ENCODE measurements around the gene MGP. TPM values are rescaled to one million over a fixed set of nuclear protein-coding genes. Genes with fewer than 3 reads are reported as not detected.
A peak's percentile ranks its signal among the peaks of the same experiment; 100 is the strongest.

The MGP gene
- total and polyA plus RNA-seq, 2 experiments from 2014 or later, result 0.60 TPM; not detected in 1

DNA sequence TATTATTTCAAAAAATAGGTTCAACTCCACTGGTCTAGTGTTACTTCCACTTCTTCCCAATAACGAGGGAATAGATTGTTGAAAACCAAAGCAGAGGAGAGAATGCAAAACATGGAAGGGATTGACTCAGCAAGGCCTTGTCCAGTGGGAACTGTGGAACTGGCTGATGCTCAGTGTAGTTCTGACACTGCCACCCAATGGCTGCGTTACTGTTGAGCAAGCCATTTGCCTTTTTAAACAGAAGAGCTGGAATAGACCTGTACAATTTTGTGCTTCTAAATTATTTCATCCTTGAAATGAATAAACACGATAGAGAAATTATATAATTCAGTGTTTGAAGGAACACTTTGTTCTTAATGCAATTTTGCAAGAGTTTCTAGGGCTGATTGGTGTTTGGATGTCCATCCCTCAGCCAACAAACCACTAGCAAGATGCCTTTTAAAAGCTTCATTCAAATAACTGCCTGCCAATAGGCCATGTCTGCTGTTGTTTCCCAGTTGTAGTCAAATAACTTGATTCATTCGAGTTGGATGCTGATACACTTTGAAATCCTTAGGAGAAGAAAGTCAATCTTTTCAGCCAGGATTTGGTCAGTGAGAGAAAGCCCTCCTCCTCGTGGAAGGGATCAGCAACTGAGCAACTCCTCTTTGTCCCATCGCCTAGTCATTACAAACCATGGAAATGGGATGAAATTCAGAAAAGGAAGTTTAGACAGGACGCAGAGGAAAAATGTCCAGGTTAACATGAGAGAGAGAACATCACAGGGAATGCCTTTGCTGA is 7.3 kb upstream of the MGP start:
- DNase-seq (ENCODE audit: low spot score), result no peak

More for the DNA sequence above, 7.3 kb upstream of the MGP start:
- no peaks in the 10 kb centered on the region for H3K27me3 Mint-ChIP-seq (ENCODE audit: insufficient read depth, low read depth, poor library complexity)
- Histone ChIP-seq H3K4me2 (no peak overlapping the region), H4K20me1 (replicated peaks; ENCODE audit: insufficient read depth) (no peaks in the 10 kb centered on the region), H3K4me3 (no peak overlapping the region), H3K36me3 (ENCODE audit: insufficient read depth) (no peaks in the 10 kb centered on the region), H2AFZ (peak overlapping the region; percentile 79; the same call in 1 of the 2 replicates), H3K27me3 (ENCODE audit: insufficient read depth) (no peaks in the 10 kb centered on the region), H3K9me2 (ENCODE audit: insufficient read depth) (no peaks in the 10 kb centered on the region; the same call in 1 of the 2 replicates), H3K27ac (ENCODE audit: low read depth) (no peak overlapping the region), H3F3A (replicated peaks; ENCODE audit: low read depth) (no peaks in the 10 kb centered on the region), H3K79me2 (replicated peaks; ENCODE audit: insufficient read depth) (no peaks in the 10 kb centered on the region), H3K4me1 (ENCODE audit: insufficient read depth) (peaks cover 11% of the 10 kb centered on the region; the same call in 1 of the 2 replicates)
- H3K4me3 Mint-ChIP-seq, result no peak overlapping the region
- H3K9me3 Mint-ChIP-seq, result no peaks in the 10 kb centered on the region
- TF ChIP-seq CREB1 (CRISPR knock-in tag; IDR thresholded peaks at IDR 0.05; ENCODE audit: low read depth) (no peak), EZH2 (IDR thresholded peaks at IDR 0.05; ENCODE audit: low read depth, unreplicated experiment) (no peak), CTCF (conservative IDR thresholded peaks at IDR 0.05; ENCODE audit: low read depth in 2 of 2) (peak in 1 of 2 experiments; percentile 45; a peak in 2 of 4 replicates)
- TF ChIP-seq, protein P1, sequence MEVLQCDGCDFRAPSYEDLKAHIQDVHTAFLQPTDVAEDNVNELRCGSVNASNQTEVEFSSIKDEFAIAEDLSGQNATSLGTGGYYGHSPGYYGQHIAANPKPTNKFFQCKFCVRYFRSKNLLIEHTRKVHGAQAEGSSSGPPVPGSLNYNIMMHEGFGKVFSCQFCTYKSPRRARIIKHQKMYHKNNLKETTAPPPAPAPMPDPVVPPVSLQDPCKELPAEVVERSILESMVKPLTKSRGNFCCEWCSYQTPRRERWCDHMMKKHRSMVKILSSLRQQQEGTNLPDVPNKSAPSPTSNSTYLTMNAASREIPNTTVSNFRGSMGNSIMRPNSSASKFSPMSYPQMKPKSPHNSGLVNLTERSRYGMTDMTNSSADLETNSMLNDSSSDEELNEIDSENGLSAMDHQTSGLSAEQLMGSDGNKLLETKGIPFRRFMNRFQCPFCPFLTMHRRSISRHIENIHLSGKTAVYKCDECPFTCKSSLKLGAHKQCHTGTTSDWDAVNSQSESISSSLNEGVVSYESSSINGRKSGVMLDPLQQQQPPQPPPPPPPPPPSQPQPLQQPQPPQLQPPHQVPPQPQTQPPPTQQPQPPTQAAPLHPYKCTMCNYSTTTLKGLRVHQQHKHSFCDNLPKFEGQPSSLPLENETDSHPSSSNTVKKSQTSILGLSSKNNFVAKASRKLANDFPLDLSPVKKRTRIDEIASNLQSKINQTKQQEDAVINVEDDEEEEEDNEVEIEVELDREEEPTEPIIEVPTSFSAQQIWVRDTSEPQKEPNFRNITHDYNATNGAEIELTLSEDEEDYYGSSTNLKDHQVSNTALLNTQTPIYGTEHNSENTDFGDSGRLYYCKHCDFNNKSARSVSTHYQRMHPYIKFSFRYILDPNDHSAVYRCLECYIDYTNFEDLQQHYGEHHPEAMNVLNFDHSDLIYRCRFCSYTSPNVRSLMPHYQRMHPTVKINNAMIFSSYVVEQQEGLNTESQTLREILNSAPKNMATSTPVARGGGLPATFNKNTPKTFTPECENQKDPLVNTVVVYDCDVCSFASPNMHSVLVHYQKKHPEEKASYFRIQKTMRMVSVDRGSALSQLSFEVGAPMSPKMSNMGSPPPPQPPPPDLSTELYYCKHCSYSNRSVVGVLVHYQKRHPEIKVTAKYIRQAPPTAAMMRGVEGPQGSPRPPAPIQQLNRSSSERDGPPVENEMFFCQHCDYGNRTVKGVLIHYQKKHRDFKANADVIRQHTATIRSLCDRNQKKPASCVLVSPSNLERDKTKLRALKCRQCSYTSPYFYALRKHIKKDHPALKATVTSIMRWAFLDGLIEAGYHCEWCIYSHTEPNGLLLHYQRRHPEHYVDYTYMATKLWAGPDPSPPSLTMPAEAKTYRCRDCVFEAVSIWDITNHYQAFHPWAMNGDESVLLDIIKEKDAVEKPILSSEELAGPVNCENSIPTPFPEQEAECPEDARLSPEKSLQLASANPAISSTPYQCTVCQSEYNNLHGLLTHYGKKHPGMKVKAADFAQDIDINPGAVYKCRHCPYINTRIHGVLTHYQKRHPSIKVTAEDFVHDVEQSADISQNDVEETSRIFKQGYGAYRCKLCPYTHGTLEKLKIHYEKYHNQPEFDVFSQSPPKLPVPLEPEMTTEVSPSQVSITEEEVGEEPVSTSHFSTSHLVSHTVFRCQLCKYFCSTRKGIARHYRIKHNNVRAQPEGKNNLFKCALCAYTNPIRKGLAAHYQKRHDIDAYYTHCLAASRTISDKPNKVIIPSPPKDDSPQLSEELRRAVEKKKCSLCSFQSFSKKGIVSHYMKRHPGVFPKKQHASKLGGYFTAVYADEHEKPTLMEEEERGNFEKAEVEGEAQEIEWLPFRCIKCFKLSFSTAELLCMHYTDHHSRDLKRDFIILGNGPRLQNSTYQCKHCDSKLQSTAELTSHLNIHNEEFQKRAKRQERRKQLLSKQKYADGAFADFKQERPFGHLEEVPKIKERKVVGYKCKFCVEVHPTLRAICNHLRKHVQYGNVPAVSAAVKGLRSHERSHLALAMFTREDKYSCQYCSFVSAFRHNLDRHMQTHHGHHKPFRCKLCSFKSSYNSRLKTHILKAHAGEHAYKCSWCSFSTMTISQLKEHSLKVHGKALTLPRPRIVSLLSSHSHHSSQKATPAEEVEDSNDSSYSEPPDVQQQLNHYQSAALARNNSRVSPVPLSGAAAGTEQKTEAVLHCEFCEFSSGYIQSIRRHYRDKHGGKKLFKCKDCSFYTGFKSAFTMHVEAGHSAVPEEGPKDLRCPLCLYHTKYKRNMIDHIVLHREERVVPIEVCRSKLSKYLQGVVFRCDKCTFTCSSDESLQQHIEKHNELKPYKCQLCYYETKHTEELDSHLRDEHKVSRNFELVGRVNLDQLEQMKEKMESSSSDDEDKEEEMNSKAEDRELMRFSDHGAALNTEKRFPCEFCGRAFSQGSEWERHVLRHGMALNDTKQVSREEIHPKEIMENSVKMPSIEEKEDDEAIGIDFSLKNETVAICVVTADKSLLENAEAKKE (CRISPR knock-in tag; IDR thresholded peaks at IDR 0.05), result no peak
- no peak for ATAC-seq
- peaks cover 20% of the 10 kb centered on the region for H3K4me1 Mint-ChIP-seq
- H3K36me3 Mint-ChIP-seq (ENCODE audit: low read depth), result no peaks in the 10 kb centered on the region
- H3K27ac Mint-ChIP-seq, result no peak overlapping the region

Data from GM23338 (cell line).